ENCODE measurements around the gene BLCAP.
"Not testable (repeated sequence)": the region's sequence is repeated elsewhere in the genome, so short reads cannot be mapped to it uniquely, and the experiment has no call there.

Gene BLCAP

DNA sequence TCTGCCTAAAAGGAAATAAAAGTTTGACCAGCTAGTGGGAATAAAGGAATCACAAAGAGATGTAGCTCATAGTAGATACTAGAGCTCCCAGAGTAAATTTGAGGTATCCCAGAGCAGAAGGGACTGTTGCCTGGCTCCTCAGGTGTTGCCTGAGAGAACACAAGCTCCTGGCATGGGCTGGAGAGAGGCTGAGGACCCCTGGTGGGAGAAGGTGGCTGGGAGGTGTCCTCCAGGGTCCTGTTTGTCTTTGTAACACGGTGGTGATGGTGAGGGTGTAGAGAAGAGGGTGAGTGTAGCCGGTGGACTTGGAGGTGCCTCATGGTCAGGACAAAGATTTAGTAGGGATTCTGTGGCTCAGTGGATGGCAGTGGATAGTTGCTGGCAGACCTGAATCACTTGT lies 34.7 kb downstream of the BLCAP start:
- Histone ChIP-seq H3K4me3 (no peak overlapping the region), H3K9me3 (no peaks in the 10 kb centered on the region), H3K36me3 (no peaks in the 10 kb centered on the region), H3K4me1 (no peaks in the 10 kb centered on the region), H3K27ac (no peak overlapping the region), H4K20me1 (no peaks in the 10 kb centered on the region), H3K4me2 (no peak overlapping the region), H3K27me3 (no peaks in the 10 kb centered on the region), H3K9ac (no peak overlapping the region)
- TF ChIP-seq Cebpa-rat (IDR thresholded peaks at IDR 0.05), result no peak

DNA sequence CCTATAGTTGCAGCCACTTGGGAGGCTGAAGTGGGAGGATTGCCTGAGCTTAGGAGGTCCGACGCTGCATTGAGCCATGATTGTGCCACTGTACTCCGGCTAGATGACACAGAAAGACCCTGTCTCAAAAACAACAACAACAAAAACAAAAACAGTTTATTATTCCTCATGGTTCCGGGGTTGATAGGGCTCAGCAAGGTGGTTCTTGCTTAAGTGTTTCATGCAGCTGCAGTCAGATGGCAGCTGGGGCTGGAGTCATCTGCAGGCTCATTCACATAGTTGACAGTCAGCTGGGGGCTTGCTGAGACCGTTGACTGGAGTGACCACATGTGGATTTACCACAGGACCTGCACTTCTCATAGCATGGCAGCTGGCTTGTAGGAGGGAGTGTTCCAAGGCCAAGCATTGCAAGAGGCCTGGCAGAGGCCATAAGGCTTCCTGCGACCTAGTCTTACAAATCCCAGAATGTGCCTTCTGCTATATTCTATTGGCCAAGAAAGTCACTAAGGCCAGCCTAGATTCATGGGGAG lies 35.5 kb downstream of the BLCAP start:
- H3K9ac ChIP-seq, result no peak overlapping the region
- H3K4me2 ChIP-seq, result no peak overlapping the region
- H3K27me3 ChIP-seq, result no peaks in the 10 kb centered on the region
- H3K36me3 ChIP-seq, result no peaks in the 10 kb centered on the region
- peaks cover 5% of the 10 kb centered on the region for H3K4me1 ChIP-seq
- no peaks in the 10 kb centered on the region for H3K9me3 ChIP-seq
- H4K20me1 ChIP-seq, result no peaks in the 10 kb centered on the region
- H3K27ac ChIP-seq, result no peak overlapping the region
- no peak overlapping the region for H3K4me3 ChIP-seq
- no peak for TF ChIP-seq Cebpa-rat (IDR thresholded peaks at IDR 0.05)

DNA sequence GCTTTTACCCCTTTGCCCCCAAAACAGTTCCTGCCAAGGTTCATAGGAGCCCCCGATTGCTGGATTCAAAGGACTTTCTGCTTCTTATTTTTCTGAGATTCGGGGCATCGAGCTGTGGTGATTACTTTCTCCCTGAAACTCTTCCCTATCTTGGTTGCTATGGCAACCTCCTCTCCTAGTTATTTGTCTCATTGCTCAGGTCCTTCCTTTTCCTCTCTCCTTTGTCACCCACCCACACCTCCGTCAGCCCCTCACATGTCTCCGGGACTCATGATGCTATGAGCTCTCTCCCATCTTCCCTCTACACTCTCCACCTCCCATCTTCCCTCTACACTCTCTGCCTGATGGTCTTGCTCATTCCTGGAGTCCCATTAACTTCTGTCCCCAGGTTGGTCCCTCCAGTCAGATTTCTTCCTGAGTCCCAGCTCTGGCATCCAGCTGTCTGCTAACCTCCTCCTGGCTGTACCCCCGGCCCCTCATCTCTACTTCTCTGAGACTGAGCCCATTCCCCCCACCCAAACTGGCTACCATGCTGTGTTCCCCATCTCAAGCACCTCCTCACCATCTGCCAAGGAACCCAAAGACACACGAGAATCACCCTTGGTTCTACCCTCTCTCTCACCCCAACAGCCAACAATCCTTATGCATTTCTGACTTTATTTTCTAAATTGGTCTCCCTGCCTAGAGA lies 36.9 kb downstream of the BLCAP start:
- H4K20me1 ChIP-seq, result no peaks in the 10 kb centered on the region
- no peaks in the 10 kb centered on the region for H3K27me3 ChIP-seq
- peaks cover 11% of the 10 kb centered on the region for H3K4me1 ChIP-seq
- no peaks in the 10 kb centered on the region for H3K36me3 ChIP-seq
- H3K9me3 ChIP-seq, result no peaks in the 10 kb centered on the region
- H3K9ac ChIP-seq, result no peak overlapping the region
- no peak overlapping the region for H3K4me2 ChIP-seq
- H3K4me3 ChIP-seq, result no peak overlapping the region
- H3K27ac ChIP-seq, result no peak overlapping the region
- no peak for TF ChIP-seq Cebpa-rat (IDR thresholded peaks at IDR 0.05)

DNA sequence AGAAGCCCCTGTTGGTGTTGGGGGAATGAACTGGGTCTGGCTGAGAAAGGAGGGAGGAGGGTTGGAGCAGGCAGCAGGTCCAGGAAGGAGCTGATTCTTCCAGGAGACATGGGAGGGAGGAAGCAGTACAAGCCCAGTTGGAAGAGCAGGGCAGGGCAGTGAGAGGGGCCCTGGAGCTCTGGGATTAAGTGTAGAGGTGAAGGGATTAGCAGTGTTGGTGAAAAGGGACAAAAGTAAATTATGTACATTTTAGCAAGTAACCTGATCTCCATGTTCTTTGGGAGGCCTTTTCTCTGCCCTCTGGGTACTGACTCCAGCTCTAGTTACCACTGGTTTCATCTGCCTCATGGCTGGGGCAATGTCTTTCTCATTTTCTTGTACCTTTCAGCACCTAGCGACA lies 41.5 kb downstream of the BLCAP start:
- H3K9me3 ChIP-seq, result peaks cover 12% of the 10 kb centered on the region

DNA sequence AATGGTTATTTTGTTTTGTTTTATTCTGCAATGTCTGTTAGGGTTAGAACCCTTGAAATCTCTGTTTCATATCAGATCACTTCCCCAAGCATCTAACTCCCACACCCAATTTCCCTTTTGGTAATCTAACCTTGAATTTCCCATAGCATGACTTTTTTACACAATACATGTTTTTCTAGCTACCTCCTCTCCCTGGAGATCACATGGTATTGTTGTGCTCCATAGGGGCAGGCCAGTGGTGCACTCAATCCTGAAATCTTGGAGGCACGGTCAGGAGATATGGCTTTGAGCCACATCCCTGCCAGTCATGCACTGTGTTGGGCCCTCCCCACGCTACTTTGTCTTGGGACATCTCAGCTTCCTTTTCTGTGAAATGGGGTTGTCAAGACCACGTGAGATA lies 43.3 kb downstream of the BLCAP start:
- Histone ChIP-seq H3K36me3 (no peaks in the 10 kb centered on the region), H3K4me1 (peaks cover 11% of the 10 kb centered on the region), H3K4me2 (no peak overlapping the region), H3K27ac (no peak overlapping the region), H3K4me3 (no peak overlapping the region), H3K9me3 (peaks cover 16% of the 10 kb centered on the region), H4K20me1 (no peaks in the 10 kb centered on the region), H3K27me3 (no peaks in the 10 kb centered on the region), H3K9ac (no peak overlapping the region)
- no peak for TF ChIP-seq Cebpa-rat (IDR thresholded peaks at IDR 0.05)

More for the DNA sequence above, 41.5 kb downstream of the BLCAP start:
- not testable (repeated sequence) for H3K27me3 ChIP-seq, H3K27ac ChIP-seq, H3K4me2 ChIP-seq, H3K36me3 ChIP-seq, H3K9ac ChIP-seq, H3K4me3 ChIP-seq, H4K20me1 ChIP-seq
- peaks cover 11% of the 10 kb centered on the region for H3K4me1 ChIP-seq

DNA sequence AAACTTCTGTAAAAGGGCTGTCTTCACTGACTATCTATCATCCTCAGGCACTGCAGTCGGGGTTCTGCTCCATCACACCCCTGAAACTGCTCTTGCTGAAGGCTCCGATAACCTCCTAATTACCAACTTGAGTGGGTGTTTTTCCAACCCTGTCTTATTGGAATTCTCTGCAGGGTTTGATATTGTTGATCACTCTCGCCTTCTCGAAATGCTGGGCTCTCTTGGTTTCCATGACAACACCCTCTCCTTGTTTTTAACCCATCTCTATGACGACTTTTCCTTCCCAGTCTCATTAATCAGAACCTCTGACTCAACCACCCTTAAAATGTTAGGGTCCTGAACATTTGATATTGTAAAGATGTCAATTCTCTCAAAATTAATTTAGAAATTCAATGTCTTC lies 46.1 kb downstream of the BLCAP start:
- Histone ChIP-seq H4K20me1 (no peaks in the 10 kb centered on the region), H3K4me1 (peaks cover under 1% of the 10 kb centered on the region), H3K4me3 (no peak overlapping the region), H3K36me3 (no peaks in the 10 kb centered on the region), H3K27me3 (no peaks in the 10 kb centered on the region), H3K4me2 (no peak overlapping the region), H3K27ac (no peak overlapping the region), H3K9ac (no peak overlapping the region), H3K9me3 (peaks cover 16% of the 10 kb centered on the region)
- TF ChIP-seq Cebpa-rat (IDR thresholded peaks at IDR 0.05), result no peak

DNA sequence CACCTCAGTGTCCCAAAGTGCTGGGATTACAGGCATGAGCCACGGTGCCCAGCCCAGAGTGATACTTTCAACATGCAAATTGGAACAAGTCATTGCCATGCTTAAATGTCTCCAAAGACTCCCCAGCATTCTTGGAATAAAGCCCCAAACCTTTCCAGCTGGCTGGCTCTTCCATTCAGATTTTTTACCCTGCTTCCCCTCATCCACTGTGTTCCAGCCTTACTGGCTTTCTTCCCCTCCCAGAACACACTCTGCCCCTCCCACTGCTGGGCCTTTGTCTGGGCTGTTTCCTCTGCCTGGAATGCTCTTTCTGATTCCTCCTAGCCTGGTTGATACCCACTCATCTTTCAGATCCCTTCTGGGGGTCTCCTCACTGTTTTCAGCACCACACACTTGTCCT lies 46.8 kb downstream of the BLCAP start:
- Histone ChIP-seq H3K9ac (no peak overlapping the region), H3K36me3 (no peaks in the 10 kb centered on the region), H4K20me1 (no peaks in the 10 kb centered on the region), H3K9me3 (peaks cover 16% of the 10 kb centered on the region), H3K4me2 (no peak overlapping the region), H3K27ac (no peak overlapping the region), H3K27me3 (no peaks in the 10 kb centered on the region), H3K4me3 (no peak overlapping the region), H3K4me1 (no peaks in the 10 kb centered on the region)
- TF ChIP-seq Cebpa-rat (IDR thresholded peaks at IDR 0.05), result no peak

DNA sequence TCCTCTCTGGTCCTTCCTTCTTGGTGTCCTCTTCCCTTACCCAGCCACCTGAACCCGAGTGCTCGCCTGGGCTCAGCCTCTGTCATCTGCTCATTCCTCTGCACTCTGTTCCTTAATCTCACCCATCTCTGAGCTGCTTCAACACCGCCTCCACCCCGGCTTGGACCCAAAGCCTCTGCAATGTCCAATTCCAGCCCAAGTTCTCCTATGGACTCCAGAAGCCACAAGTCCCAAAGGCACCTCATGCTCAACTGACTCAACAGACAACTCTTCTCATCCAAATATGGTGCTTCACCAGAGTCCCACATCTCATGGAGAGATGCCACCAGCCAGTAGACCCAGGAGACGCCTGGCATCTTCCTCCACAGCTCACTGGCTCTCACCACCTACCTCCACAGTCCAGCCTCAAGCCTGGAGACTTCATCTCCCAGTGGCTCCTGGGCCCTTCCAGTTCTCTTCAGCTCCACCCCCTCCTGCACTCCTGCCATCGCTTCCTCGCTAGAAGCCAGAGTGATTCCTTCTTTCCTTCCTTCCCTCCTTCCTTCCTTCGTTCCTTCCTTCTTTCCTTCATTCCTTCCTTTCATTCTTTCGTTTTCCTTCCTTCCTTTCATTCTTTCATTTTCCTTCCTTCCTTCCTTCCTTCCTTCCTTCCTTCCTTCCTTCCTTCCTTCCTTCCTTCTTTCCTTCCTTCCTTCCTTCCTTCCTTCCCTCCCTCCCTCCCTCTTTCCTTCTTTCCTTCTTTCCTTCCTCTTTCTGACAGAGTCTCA lies 47.6 kb downstream of the BLCAP start:
- no peak for TF ChIP-seq Cebpa-rat (IDR thresholded peaks at IDR 0.05)
- no peak overlapping the region for H3K4me3 ChIP-seq
- no peaks in the 10 kb centered on the region for H3K27me3 ChIP-seq
- no peak overlapping the region for H3K4me2 ChIP-seq
- no peaks in the 10 kb centered on the region for H3K36me3 ChIP-seq
- H3K4me1 ChIP-seq, result peaks cover 6% of the 10 kb centered on the region
- H3K27ac ChIP-seq, result no peak overlapping the region
- peaks cover 16% of the 10 kb centered on the region for H3K9me3 ChIP-seq
- H4K20me1 ChIP-seq, result no peaks in the 10 kb centered on the region
- H3K9ac ChIP-seq, result no peak overlapping the region

DNA sequence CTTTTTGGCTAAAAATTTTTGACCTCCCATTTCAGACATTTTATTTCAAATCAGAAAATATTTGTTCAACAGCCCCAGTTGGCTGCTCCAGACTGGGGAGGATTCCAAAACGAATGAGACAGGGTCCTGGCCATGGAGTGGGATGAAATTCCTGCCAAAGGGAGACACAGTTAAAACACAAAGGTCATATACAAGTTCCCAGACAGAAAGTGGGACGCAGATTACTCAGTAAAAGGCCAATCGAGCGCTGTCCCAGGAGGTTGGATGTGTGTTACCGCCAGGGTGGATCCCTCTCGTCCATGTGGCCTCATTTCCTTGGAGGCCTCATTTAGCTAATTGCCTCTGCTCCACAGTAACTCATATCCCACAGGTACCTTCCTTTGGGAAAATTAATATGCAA lies 48.4 kb downstream of the BLCAP start:
- no peak for TF ChIP-seq Cebpa-rat (IDR thresholded peaks at IDR 0.05)
- Histone ChIP-seq H3K27ac (no peak overlapping the region), H3K4me3 (no peak overlapping the region)

DNA sequence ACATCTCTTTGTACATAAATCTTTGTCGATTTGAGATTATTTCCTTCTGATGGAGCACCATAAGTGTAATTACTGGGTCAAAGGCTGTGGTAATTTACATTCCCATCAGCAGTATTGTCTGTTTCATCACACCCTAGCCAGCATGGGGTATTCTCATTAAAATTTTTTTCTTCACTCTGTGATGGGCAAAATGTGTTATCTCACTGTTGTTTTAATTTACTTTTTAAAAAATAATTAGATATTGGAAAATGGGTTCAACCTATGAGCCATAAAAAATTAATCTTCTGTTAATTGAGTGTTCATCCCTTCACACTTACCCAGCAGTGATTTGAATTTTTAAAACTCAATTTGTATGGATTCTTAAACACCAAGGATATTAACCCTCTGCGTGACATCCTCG lies 50.6 kb downstream of the BLCAP start:
- Histone ChIP-seq H3K9ac (no peak overlapping the region), H3K27ac (no peak overlapping the region), H3K4me2 (no peak overlapping the region), H3K9me3 (peaks cover 12% of the 10 kb centered on the region), H4K20me1 (no peaks in the 10 kb centered on the region), H3K4me1 (peaks cover 14% of the 10 kb centered on the region), H3K27me3 (no peaks in the 10 kb centered on the region), H3K4me3 (no peak overlapping the region), H3K36me3 (no peaks in the 10 kb centered on the region)
- TF ChIP-seq Cebpa-rat (IDR thresholded peaks at IDR 0.05), result no peak

More for the DNA sequence above, 48.4 kb downstream of the BLCAP start:
- Histone ChIP-seq H3K9me3 (peaks cover 16% of the 10 kb centered on the region), H3K27me3 (no peaks in the 10 kb centered on the region), H3K9ac (no peak overlapping the region), H3K4me1 (peaks cover 14% of the 10 kb centered on the region), H3K36me3 (no peaks in the 10 kb centered on the region), H4K20me1 (no peaks in the 10 kb centered on the region), H3K4me2 (no peak overlapping the region)
